ENCODE data around the gene RPF1.

DNA sequence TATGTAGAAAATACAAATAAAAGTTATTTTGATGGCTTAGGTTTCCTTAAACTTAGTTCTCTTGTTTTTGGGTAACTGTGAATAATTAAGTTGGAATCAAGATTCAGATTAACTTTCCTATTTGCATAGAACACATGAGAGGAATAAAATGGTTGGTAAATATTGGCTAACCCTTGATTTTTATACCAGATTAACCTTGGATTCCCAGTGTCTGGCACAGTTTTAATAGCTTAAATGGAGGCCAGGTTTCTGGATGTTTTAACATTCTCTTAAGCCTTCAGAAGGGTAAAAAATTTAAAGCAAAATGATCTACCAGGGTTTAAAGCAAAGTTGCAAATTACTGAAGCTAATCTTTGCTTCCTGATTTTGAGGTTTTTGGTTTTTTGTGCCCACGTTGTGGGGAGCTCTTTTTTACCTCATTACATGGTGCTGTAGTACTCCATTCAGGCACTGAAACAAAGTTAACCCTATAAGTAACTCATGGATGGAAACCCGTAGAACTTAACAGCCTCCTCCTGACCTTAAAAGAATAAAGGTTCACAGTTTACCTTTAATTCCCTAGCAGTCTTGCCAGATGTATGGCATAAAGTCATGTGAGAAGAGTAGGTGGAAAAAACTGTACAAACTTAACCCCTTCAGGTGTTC, 18.7 kb downstream of the RPF1 start:
- TF ChIP-seq, protein P1, sequence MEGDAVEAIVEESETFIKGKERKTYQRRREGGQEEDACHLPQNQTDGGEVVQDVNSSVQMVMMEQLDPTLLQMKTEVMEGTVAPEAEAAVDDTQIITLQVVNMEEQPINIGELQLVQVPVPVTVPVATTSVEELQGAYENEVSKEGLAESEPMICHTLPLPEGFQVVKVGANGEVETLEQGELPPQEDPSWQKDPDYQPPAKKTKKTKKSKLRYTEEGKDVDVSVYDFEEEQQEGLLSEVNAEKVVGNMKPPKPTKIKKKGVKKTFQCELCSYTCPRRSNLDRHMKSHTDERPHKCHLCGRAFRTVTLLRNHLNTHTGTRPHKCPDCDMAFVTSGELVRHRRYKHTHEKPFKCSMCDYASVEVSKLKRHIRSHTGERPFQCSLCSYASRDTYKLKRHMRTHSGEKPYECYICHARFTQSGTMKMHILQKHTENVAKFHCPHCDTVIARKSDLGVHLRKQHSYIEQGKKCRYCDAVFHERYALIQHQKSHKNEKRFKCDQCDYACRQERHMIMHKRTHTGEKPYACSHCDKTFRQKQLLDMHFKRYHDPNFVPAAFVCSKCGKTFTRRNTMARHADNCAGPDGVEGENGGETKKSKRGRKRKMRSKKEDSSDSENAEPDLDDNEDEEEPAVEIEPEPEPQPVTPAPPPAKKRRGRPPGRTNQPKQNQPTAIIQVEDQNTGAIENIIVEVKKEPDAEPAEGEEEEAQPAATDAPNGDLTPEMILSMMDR (optimal IDR thresholded peaks at IDR 0.05 in 1 of 3, IDR thresholded peaks at IDR 0.05 in 1 of 3, conservative IDR thresholded peaks at IDR 0.05 in 1 of 3; ENCODE audit: extremely low read depth in 1 of 3, insufficient read depth in 2 of 3, low read length in 3 of 3) = no peak
- no peak for TF ChIP-seq EZH2 (IDR thresholded peaks at IDR 0.05; ENCODE audit: low read length)

Data from keratinocyte (primary cell).